H1 (cell line): ENCODE results near the gene CMKLR1. TPM values are rescaled to one million over a fixed set of nuclear protein-coding genes. Genes with fewer than 3 reads are reported as not detected.
A peak's percentile ranks its signal among the peaks of the same experiment; 100 is the strongest.

ENCODE experiments used
- CTCF ChIA-PET: fragments of 300-600 bp; sonication (Branson Sonifier 250); formaldehyde crosslinking; loops from one replicate; lab custom pipeline; 2021; ENCODE audit not compliant: partially characterized antibody; lab: Charles Lee
- POLR2A ChIA-PET: fragments of 300-600 bp; sonication (Branson Sonifier 250); formaldehyde crosslinking; loops from one replicate; lab custom pipeline; 2021; ENCODE audit warnings: inconsistent platforms; ENCODE audit not compliant: partially characterized antibody; lab: Charles Lee
- DNase-seq, 2 experiments: peaks; one replicate each; pipeline versions ENCODE4 v3.0.0 to v3.0.0-alpha.2; 2010 to 2022; ENCODE audit warnings: low spot score in 2 of 2, low read depth in 1 of 2, mixed read lengths in 1 of 2
- FAIRE-seq: peaks from 2 replicates; lab custom pipeline; 2011; peaks lifted over from hg19 to GRCh38; lab: Jason Lieb, UNC
- H2AFZ ChIP-seq: 2 replicates; pipeline ENCODE4 v1.8.1; 2012; ENCODE audit warnings: low read length, inconsistent platforms
- H2AK5ac ChIP-seq: 2 replicates; pipeline ENCODE4 v1.6.1; 2013; ENCODE audit warnings: low read depth, low read length
- H2BK120ac ChIP-seq: replicated peaks from 2 replicates; pipeline ENCODE3; 2013; ENCODE audit warnings: low read depth, low read length, inconsistent platforms
- H2BK12ac ChIP-seq: 2 replicates; pipeline ENCODE4 v1.6.1; 2013; ENCODE audit warnings: low read depth, low read length
- H2BK15ac ChIP-seq: 2 replicates; pipeline ENCODE4 v1.6.1; 2013; ENCODE audit warnings: low read length
- H2BK20ac ChIP-seq: 2 replicates; pipeline ENCODE4 v1.6.1; 2013; ENCODE audit warnings: low read length
- H2BK5ac ChIP-seq: 2 replicates; pipeline ENCODE4 v1.6.1; 2013; ENCODE audit warnings: low read depth, low read length
- H3K14ac ChIP-seq: 2 replicates; pipeline ENCODE4 v1.6.1; 2013; ENCODE audit warnings: inconsistent platforms; ENCODE audit not compliant: insufficient read length
- H3K18ac ChIP-seq: 2 replicates; pipeline ENCODE4 v1.6.1; 2013; ENCODE audit warnings: low read length; ENCODE audit errors: extremely low read depth
- H3K23ac ChIP-seq: 2 replicates; pipeline ENCODE4 v1.6.1; 2013; ENCODE audit warnings: inconsistent platforms; ENCODE audit not compliant: insufficient read length
- H3K23me2 ChIP-seq: 2 replicates; pipeline ENCODE4 v1.6.1; 2013; ENCODE audit warnings: low read depth, low read length
- H3K27ac ChIP-seq: 2 replicates; pipeline ENCODE4 v1.6.1; 2011; ENCODE audit warnings: low read depth, low read length, inconsistent platforms
- H3K27me3 ChIP-seq, 4 experiments: replicated peaks in 1 of 4; 1 replicate in 1 of 4; 2 replicates in 3 of 4; pipeline versions ENCODE4 v1.6.1 to v1.8.1; 2011 to 2013; ENCODE audit warnings: low read length in 3 of 4, mild to moderate bottlenecking in 3 of 4, inconsistent platforms in 2 of 4, mixed read lengths in 2 of 4, moderate library complexity in 1 of 4; ENCODE audit not compliant: control insufficient read depth in 3 of 4, insufficient read depth in 3 of 4; ENCODE audit errors: extremely low read depth in 1 of 4
- H3K36me3 ChIP-seq, 4 experiments: 2 replicates each; pipeline versions ENCODE4 v1.6.1 to v1.8.1; 2011 to 2013; ENCODE audit warnings: mild to moderate bottlenecking in 4 of 4, low read length in 3 of 4, moderate library complexity in 2 of 4, control low read depth in 1 of 4, inconsistent platforms in 1 of 4; ENCODE audit not compliant: insufficient read depth in 4 of 4, control insufficient read depth in 2 of 4
- H3K4ac ChIP-seq: replicated peaks from 2 replicates; pipeline ENCODE3; 2013; ENCODE audit warnings: low read length, low read depth, mixed read lengths, inconsistent platforms; ENCODE audit not compliant: insufficient read length
- H3K4me1 ChIP-seq, 4 experiments: replicated peaks in 1 of 4; 1 replicate in 1 of 4; 2 replicates in 3 of 4; pipeline versions ENCODE4 v1.6.1 to v1.8.1; 2011 to 2013; ENCODE audit warnings: low read length in 3 of 4, inconsistent platforms in 2 of 4, mixed read lengths in 1 of 4; ENCODE audit not compliant: insufficient read depth in 4 of 4, control insufficient read depth in 3 of 4
- H3K4me2 ChIP-seq, 2 experiments: 2 replicates each; pipeline versions ENCODE4 v1.6.1 to v1.8.1; 2011 to 2013; ENCODE audit warnings: low read depth in 2 of 2, low read length in 2 of 2, control low read depth in 1 of 2, inconsistent platforms in 1 of 2, mild to moderate bottlenecking in 1 of 2; ENCODE audit not compliant: insufficient read depth in 1 of 2
- H3K4me3 ChIP-seq, 4 experiments: fragments of 200-600, 300-600 bp in 1 of 4; sonication (generic), shearing (Covaris generic), sonication (Bioruptor Twin) in 1 of 4; 2 replicates each; pipeline versions ENCODE4 v1.5.1 to v1.8.1; 2011 to 2016; ENCODE audit warnings: low read length in 4 of 4, low read depth in 3 of 4, control low read depth in 2 of 4, inconsistent platforms in 2 of 4, mild to moderate bottlenecking in 2 of 4, mixed read lengths in 1 of 4, moderate library complexity in 1 of 4; ENCODE audit not compliant: insufficient read depth in 2 of 4; ENCODE audit errors: extremely low read depth in 1 of 4
- H3K56ac ChIP-seq: replicated peaks from 2 replicates; pipeline ENCODE3; 2013; ENCODE audit warnings: low read depth, mild to moderate bottlenecking, mixed read lengths, low read length, inconsistent platforms; ENCODE audit not compliant: insufficient read length
- H3K79me1 ChIP-seq: 2 replicates; pipeline ENCODE4 v1.6.1; 2013; ENCODE audit warnings: low read depth, low read length, control low read depth
- H3K79me2 ChIP-seq, 2 experiments: 2 replicates each; pipeline versions ENCODE4 v1.6.1 to v1.8.1; 2012 to 2013; ENCODE audit warnings: low read length in 2 of 2, mild to moderate bottlenecking in 2 of 2, inconsistent platforms in 1 of 2; ENCODE audit not compliant: insufficient read depth in 2 of 2, control insufficient read depth in 1 of 2
- H3K9ac ChIP-seq, 4 experiments: replicated peaks in 1 of 4; 1 replicate in 1 of 4; 2 replicates in 3 of 4; pipeline versions ENCODE4 v1.6.1 to v1.8.1; 2011 to 2013; ENCODE audit warnings: low read depth in 3 of 4, low read length in 3 of 4, control low read depth in 2 of 4, mild to moderate bottlenecking in 2 of 4, moderate library complexity in 2 of 4, inconsistent platforms in 1 of 4; ENCODE audit errors: extremely low read depth in 1 of 4
- H3K9me3 ChIP-seq, 2 experiments: 2 replicates each; pipeline versions ENCODE4 v1.6.1 to v1.8.1; 2012 to 2013; ENCODE audit warnings: mild to moderate bottlenecking in 2 of 2, moderate library complexity in 2 of 2, control low read depth in 1 of 2, inconsistent platforms in 1 of 2, low read depth in 1 of 2, low read length in 1 of 2, mixed read lengths in 1 of 2; ENCODE audit not compliant: insufficient read depth in 2 of 2
- H4K20me1 ChIP-seq, 2 experiments: replicated peaks in 1 of 2; 2 replicates each; pipeline versions ENCODE3 to v1.8.1; 2011 to 2013; ENCODE audit warnings: inconsistent platforms in 2 of 2, low read length in 2 of 2, mild to moderate bottlenecking in 1 of 2; ENCODE audit not compliant: insufficient read depth in 2 of 2, control insufficient read depth in 1 of 2
- H4K5ac ChIP-seq: 2 replicates; pipeline ENCODE4 v1.6.1; 2013; ENCODE audit warnings: low read length, low read depth, mixed read lengths, inconsistent platforms; ENCODE audit not compliant: insufficient read length
- H4K8ac ChIP-seq: 2 replicates; pipeline ENCODE4 v1.8.0; 2013; ENCODE audit warnings: mild to moderate bottlenecking, moderate library complexity, low read length, inconsistent platforms; ENCODE audit not compliant: insufficient read depth; ENCODE audit errors: extremely low read depth
- H4K91ac ChIP-seq: replicated peaks from 2 replicates; pipeline ENCODE3; 2013; ENCODE audit warnings: low read length, mixed read lengths, inconsistent platforms; ENCODE audit not compliant: insufficient read length
- ASH2L ChIP-seq: fragments of 200-600, 300-600 bp; sonication (generic); IDR thresholded peaks from one replicate; pipeline ENCODE4 v1.7.1; 2017; ENCODE audit warnings: low read length
- CEBPB ChIP-seq: IDR thresholded peaks from 2 replicates; pipeline ENCODE4 v1.6.1; 2012; ENCODE audit warnings: low read depth, low read length
- CHD1 ChIP-seq: IDR thresholded peaks from 2 replicates; pipeline ENCODE4 v1.6.1; 2012; ENCODE audit warnings: low read depth, low read length, improper control_type of control experiment
- CREB1 ChIP-seq: IDR thresholded peaks from 2 replicates; pipeline ENCODE4 v1.6.1; 2012; ENCODE audit warnings: inconsistent platforms
- GABPA ChIP-seq: IDR thresholded peaks from 2 replicates; pipeline ENCODE4 v1.6.1; 2011; ENCODE audit warnings: mild to moderate bottlenecking, low read length, moderate library complexity, borderline replicate concordance; ENCODE audit not compliant: insufficient read depth
- JUN ChIP-seq: IDR thresholded peaks from 2 replicates; pipeline ENCODE4 v1.6.1; 2011; ENCODE audit warnings: low read depth, mild to moderate bottlenecking, improper control_type of control experiment, low read length
- KDM1A ChIP-seq: fragments of 200-600, 300-600 bp; sonication (generic); IDR thresholded peaks from 2 replicates; pipeline ENCODE4 v1.7.1; 2016; ENCODE audit warnings: mild to moderate bottlenecking, low read length, borderline replicate concordance
- KDM5A ChIP-seq: fragments of 200-600 bp; IDR thresholded peaks from 2 replicates; pipeline ENCODE4 v1.7.1; 2012; ENCODE audit warnings: mild to moderate bottlenecking, low read length, inconsistent platforms, mixed read lengths
- MAFK ChIP-seq: IDR thresholded peaks from 2 replicates; pipeline ENCODE4 v1.6.1; 2012; ENCODE audit warnings: low read depth, mild to moderate bottlenecking, improper control_type of control experiment, low read length
- SAP30 ChIP-seq: fragments of 300-600 bp; sonication (generic); IDR thresholded peaks from 2 replicates; pipeline ENCODE4 v1.7.1; 2012; ENCODE audit warnings: low read length, moderate library complexity, mild to moderate bottlenecking, inconsistent platforms; ENCODE audit not compliant: insufficient read depth, insufficient replicate concordance
- SP2 ChIP-seq: IDR thresholded peaks from 2 replicates; pipeline ENCODE4 v1.6.1; 2012; ENCODE audit warnings: mild to moderate bottlenecking, low read length, inconsistent platforms
- TBP ChIP-seq: IDR thresholded peaks from 2 replicates; pipeline ENCODE4 v1.6.1; 2011; ENCODE audit warnings: low read depth, low read length, improper control_type of control experiment
- TEAD4 ChIP-seq: IDR thresholded peaks from 2 replicates; pipeline ENCODE4 v1.6.1; 2012; ENCODE audit warnings: low read depth, low read length, inconsistent platforms, mixed read lengths
- WGBS, 2 experiments: shearing (Covaris generic) in 1 of 2; methylation state at CpG; one replicate each; pipeline versions ENCODE4 v1.1.6 to v1.1.7; 2013 to 2015; ENCODE audit warnings: low lambda C conversion rate in 2 of 2, mixed read lengths in 2 of 2, inconsistent platforms in 1 of 2, low coverage in 1 of 2, missing lambda C conversion rate in 1 of 2; ENCODE audit not compliant: insufficient replicate concordance in 2 of 2, insufficient coverage in 1 of 2, insufficient read length in 1 of 2; ENCODE audit errors: extremely low coverage in 1 of 2, missing lambda C conversion rate in 1 of 2; 5-methylcytosine and 5-hydroxymethylcytosine counted together
- polyA plus RNA-seq, 7 experiments: library from polyadenylated mRNA; depleted of rRNA in 3 of 7; stranded (reverse) in 5 of 7; unstranded in 2 of 7; fragments of >200 nt in 5 of 7; fragments of 200-250 nt in 2 of 7; gene quantifications; 1 replicate in 5 of 7; 2 replicates in 1 of 7; 4 replicates in 1 of 7; pipeline versions ENCODE4 v1.2.1 to v1.2.3, GENCODE V29; 2011 to 2013; ENCODE audit warnings: missing spikeins in 2 of 7, mixed read lengths in 2 of 7
- total RNA-seq: library from RNA; stranded (reverse); fragmentation: NEBNext Ultra II Directional; extraction: Animal tissue kit (Norgen Biotek cat#: 25700); gene quantifications from 2 replicates; pipeline ENCODE4 v1.2.1, GENCODE V29; 2021

CMKLR1 gene
- total and polyA plus RNA-seq, 2 of the 8 experiments (the other 6 are each of a cell fraction or from before 2014, with no cell fraction given), result 2.1 to 2.8 TPM

DNA sequence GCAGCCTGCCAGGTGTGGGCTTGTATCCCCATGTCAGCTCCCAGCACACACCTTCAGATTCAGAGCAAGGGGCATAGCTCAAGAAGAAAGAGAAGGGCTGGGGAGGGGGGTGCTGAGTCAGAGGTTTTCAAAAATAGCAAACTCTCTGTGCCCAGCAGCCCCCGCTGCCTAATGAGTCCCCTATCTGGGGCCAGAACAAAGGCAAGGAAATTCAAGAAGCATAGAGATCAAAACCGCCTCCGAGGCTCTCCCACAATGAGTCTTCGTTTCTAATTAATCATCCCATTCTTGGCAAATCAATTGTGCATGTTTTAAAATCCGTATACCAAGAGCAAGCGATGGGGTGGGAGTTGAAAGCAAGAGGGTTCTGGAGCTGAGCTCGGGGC is 19.5 kb upstream of the CMKLR1 start:
- Histone ChIP-seq H3K18ac (no peak overlapping the region), H3K14ac (no peak overlapping the region), H3K27ac (no peak overlapping the region), H3K36me3 (no peaks in the 10 kb centered on the region), H4K91ac (no peak overlapping the region), H3K4me3 (no peak overlapping the region), H3K56ac (no peak overlapping the region), H2AFZ (0 out of 2 replicates have a peak overlapping the region, but pooled peaks have one; percentile 35), H3K23ac (no peak overlapping the region), H3K27me3 (no peaks in the 10 kb centered on the region), H3K4me1 (peaks cover 0 to 6% (median 1%) of the 10 kb centered on the region in 4 experiments; a peak in 4 of 7 replicates), H2BK20ac (0 out of 2 replicates have a peak overlapping the region, but pooled peaks have one; percentile 40), H3K9me3 (no peaks in the 10 kb centered on the region), H2BK12ac (no peak overlapping the region; the same call in 1 of the 2 replicates), H2BK5ac (no peak overlapping the region), H4K5ac (no peak overlapping the region), H2BK15ac (no peak overlapping the region), H3K79me1 (no peaks in the 10 kb centered on the region; the same call in 1 of the 2 replicates), H2BK120ac (no peak overlapping the region), H3K9ac (no peak overlapping the region), H3K79me2 (no peaks in the 10 kb centered on the region), H4K20me1 (peaks cover 0 to 6% of the 10 kb centered on the region in 2 experiments), H2AK5ac (no peak overlapping the region), H3K4ac (no peak overlapping the region), H3K4me2 (no peak overlapping the region; a peak in 1 of 4 replicates), H4K8ac (no peak overlapping the region), H3K23me2 (peaks cover 6% of the 10 kb centered on the region; the same call in 1 of the 2 replicates)
- ChIA-PET POLR2A (no interaction called here), CTCF (interaction anchor here (1.0 to 1.3 kb wide), 2 partner anchors 17 to 132 kb away, joined by 3 to 4 read pairs; no protein-coding TSS in a partner anchor)
- WGBS, 2 experiments, result 84% methylated on average over 7 of the region's 7 CpGs; no CpG with 5 or more reads in 1 of the 2 experiments
- TF ChIP-seq CHD1, result no peak
- TF ChIP-seq SAP30, result no peak
- no peak for TF ChIP-seq KDM5A
- TF ChIP-seq JUN, result no peak
- TF ChIP-seq ASH2L, result no peak
- TF ChIP-seq SP2, result no peak
- TF ChIP-seq TEAD4, result no peak
- TF ChIP-seq GABPA, result no peak
- TF ChIP-seq CEBPB, result no peak
- no peak for TF ChIP-seq MAFK
- no peak for TF ChIP-seq CREB1
- TF ChIP-seq KDM1A, result no peak
- no peak for TF ChIP-seq TBP
- no peak for FAIRE-seq
- DNase-seq, result no peak
